K562 (cell line): Measurements from ENCODE around the gene SLC7A1.

Source experiments
- ARNT ChIP-seq, 2 experiments: fragments of 450-650 bp; IDR thresholded peaks; 2 replicates each; pipeline ENCODE4 v1.6.1; 2016; ENCODE audit warnings: mild to moderate bottlenecking in 1 of 2
- CTCF ChIP-seq, 3 experiments: IDR thresholded peaks in 2 of 3; conservative IDR thresholded peaks in 1 of 3; 2 replicates each; pipeline ENCODE4 v1.5.1; 2011 to 2012; ENCODE audit warnings: low read length in 3 of 3, mild to moderate bottlenecking in 3 of 3, control low read depth in 2 of 3, improper control_type of control experiment in 1 of 3, inconsistent platforms in 1 of 3, low read depth in 1 of 3, mixed read lengths in 1 of 3, moderate library complexity in 1 of 3; ENCODE audit not compliant: insufficient read depth in 2 of 3
- GABPA ChIP-seq: fragments of 200-800 bp; sonication (Bioruptor generic); conservative IDR thresholded peaks from 2 replicates; pipeline ENCODE4 v1.6.1; 2016; ENCODE audit warnings: low read depth, missing genetic modification characterization, missing compliant biosample characterization
- PHB ChIP-seq: fragments of 250-450 bp; sonication (Bioruptor Pico); IDR thresholded peaks from 2 replicates; pipeline ENCODE4 v1.5.0; 2021
- POLR2A ChIP-seq: fragments of 450-650 bp; conservative IDR thresholded peaks from 2 replicates; pipeline ENCODE4 v1.6.1; 2016
- RBM34 ChIP-seq: fragments of 200-400 bp; formaldehyde crosslinking; IDR thresholded peaks from 2 replicates; pipeline ENCODE4 v1.6.1; 2018; ENCODE audit warnings: low read length, borderline replicate concordance; ENCODE audit not compliant: insufficient read depth
- SRF ChIP-seq, 2 experiments: fragments of 250-450, 450-650 bp in 1 of 2; sonication (Bioruptor Pico) in 1 of 2; sonication (generic) in 1 of 2; formaldehyde crosslinking; IDR thresholded peaks; 2 replicates each; pipeline versions ENCODE4 v1.5.0 to v1.5.1; 2020 to 2022; ENCODE audit warnings: mild to moderate bottlenecking in 1 of 2, missing genetic modification reagents in 1 of 2
- ZNF134 ChIP-seq: fragments of 250-450 bp; sonication (Bioruptor Pico); conservative IDR thresholded peaks from 2 replicates; pipeline ENCODE4 v1.4.0; 2020
- ZNF217 ChIP-seq: sonication (generic); formaldehyde crosslinking; IDR thresholded peaks from 2 replicates; pipeline ENCODE4 v1.8.0; 2022; ENCODE audit warnings: mild to moderate bottlenecking, missing genetic modification reagents
- ZNF76 ChIP-seq: fragments of 250-450 bp; sonication (Bioruptor Pico); IDR thresholded peaks from 2 replicates; pipeline ENCODE4 v1.4.0; 2020; ENCODE audit warnings: mild to moderate bottlenecking, moderate library complexity, borderline replicate concordance
- TF ChIP-seq, protein P1 (sequence below): fragments of 250-450 bp; sonication (Bioruptor Pico); IDR thresholded peaks from 2 replicates; pipeline ENCODE4 v1.5.0; 2021; ENCODE audit warnings: mild to moderate bottlenecking, borderline replicate concordance

GRCh38 chr13:29547153-29547552 lies 48.3 kb downstream of the SLC7A1 start:
- TF ChIP-seq CTCF (IDR thresholded peaks at IDR 0.05 in 2 of 3, conservative IDR thresholded peaks at IDR 0.05 in 1 of 3; ENCODE audit: insufficient read depth in 2 of 3, low read depth in 1 of 3, low read length in 3 of 3) (no peak), GABPA (no peak), SRF (CRISPR knock-in tag; IDR thresholded peaks at IDR 0.05) (no peak), ZNF217 (CRISPR knock-in tag) (no peak), RBM34 (no peak), PHB (CRISPR knock-in tag) (no peak), POLR2A (no peak), ZNF134 (CRISPR knock-in tag) (no peak), ZNF76 (CRISPR knock-in tag) (no peak), ARNT (IDR thresholded peaks at IDR 0.05) (no peak)
- TF ChIP-seq, protein P1, sequence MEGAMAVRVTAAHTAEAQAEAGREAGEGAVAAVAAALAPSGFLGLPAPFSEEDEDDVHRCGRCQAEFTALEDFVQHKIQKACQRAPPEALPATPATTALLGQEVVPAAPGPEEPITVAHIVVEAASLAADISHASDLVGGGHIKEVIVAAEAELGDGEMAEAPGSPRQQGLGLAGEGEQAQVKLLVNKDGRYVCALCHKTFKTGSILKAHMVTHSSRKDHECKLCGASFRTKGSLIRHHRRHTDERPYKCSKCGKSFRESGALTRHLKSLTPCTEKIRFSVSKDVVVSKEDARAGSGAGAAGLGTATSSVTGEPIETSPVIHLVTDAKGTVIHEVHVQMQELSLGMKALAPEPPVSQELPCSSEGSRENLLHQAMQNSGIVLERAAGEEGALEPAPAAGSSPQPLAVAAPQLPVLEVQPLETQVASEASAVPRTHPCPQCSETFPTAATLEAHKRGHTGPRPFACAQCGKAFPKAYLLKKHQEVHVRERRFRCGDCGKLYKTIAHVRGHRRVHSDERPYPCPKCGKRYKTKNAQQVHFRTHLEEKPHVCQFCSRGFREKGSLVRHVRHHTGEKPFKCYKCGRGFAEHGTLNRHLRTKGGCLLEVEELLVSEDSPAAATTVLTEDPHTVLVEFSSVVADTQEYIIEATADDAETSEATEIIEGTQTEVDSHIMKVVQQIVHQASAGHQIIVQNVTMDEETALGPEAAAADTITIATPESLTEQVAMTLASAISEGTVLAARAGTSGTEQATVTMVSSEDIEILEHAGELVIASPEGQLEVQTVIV (CRISPR knock-in tag): no peak
